A549 (cell line): ENCODE data around the gene HAPLN2.

ENCODE experiments used
- CHD4 ChIP-seq: fragments of 200-600 bp; sonication (generic); IDR thresholded peaks from 2 replicates; pipeline ENCODE4 v1.6.1; 2016; ENCODE audit warnings: antibody characterized with exemption, mild to moderate bottlenecking, borderline replicate concordance
- POLR2A ChIP-seq: IDR thresholded peaks from 2 replicates; pipeline ENCODE4 v1.6.1; 2012; ENCODE audit warnings: mild to moderate bottlenecking, low read length
- POLR2AphosphoS2 ChIP-seq: conservative IDR thresholded peaks from 2 replicates; pipeline ENCODE4 v1.6.1; 2012; ENCODE audit warnings: low read length, improper control_type of control experiment, inconsistent platforms
- TF ChIP-seq, protein P1 (sequence below): fragments of 450-650 bp; IDR thresholded peaks from 2 replicates; pipeline ENCODE4 v1.6.1; 2014; ENCODE audit warnings: antibody characterized with exemption

DNA sequence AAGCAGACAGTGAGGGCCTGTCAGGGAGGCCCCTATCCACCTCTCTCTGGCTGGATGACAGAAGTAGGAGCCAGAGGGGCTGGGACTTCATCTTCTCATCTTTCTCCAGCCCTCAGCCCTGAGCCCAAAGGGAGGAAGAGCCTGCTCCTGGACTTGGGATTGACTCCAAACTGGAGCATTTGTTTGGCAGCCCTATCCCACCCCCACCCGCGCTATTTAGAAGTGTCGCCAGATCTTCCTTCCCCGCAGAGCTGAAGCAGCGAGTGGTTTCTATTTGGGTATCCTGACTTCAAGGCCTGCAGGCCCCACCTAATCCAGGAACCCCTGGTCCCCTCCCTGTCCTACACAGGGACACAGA, 48.4 kb downstream of the HAPLN2 start:
- TF ChIP-seq POLR2A (no peak), CHD4 (no peak), POLR2AphosphoS2 (no peak)
- TF ChIP-seq, protein P1, sequence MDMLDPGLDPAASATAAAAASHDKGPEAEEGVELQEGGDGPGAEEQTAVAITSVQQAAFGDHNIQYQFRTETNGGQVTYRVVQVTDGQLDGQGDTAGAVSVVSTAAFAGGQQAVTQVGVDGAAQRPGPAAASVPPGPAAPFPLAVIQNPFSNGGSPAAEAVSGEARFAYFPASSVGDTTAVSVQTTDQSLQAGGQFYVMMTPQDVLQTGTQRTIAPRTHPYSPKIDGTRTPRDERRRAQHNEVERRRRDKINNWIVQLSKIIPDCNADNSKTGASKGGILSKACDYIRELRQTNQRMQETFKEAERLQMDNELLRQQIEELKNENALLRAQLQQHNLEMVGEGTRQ = no peak
